Measurements from ENCODE around the gene OR6Q1. TPM values are rescaled to one million over a fixed set of nuclear protein-coding genes. Genes with fewer than 3 reads are reported as not detected.
"Not testable (repeated sequence)": the region's sequence is repeated elsewhere in the genome, so short reads cannot be mapped to it uniquely, and the experiment has no call there.

Gene OR6Q1
- total RNA-seq (2014; rRNA removed; shearing (Covaris generic)), result not detected in 2 replicates

- no peak for DNase-seq (ENCODE audit: low spot score)
Measured at GRCh38 chr11:58030653-58031052, at the start of gene OR6Q1. Gene OR6Q1 (plus strand): TSS chr11:58030953. CDS start chr11:58030953, 0 bp downstream.

- no peak for DNase-seq (ENCODE audit: low spot score)
Measured at GRCh38 chr11:57981536-57981935, 49.2 kb upstream of the OR6Q1 start.

GRCh38 chr11:57982776-57983175, 48.0 kb upstream of the OR6Q1 start:
- no peak for DNase-seq (ENCODE audit: low spot score)

- DNase-seq (ENCODE audit: low spot score), result no peak
Measured at GRCh38 chr11:57983191-57983590, 47.6 kb upstream of the OR6Q1 start.

- DNase-seq (ENCODE audit: low spot score), result not testable (repeated sequence)
Measured at GRCh38 chr11:57999523-57999922, 31.2 kb upstream of the OR6Q1 start.

- not testable (repeated sequence) for DNase-seq (ENCODE audit: low spot score)
Measured at GRCh38 chr11:58000021-58000420, 30.7 kb upstream of the OR6Q1 start.

GRCh38 chr11:58000699-58001098, 30.1 kb upstream of the OR6Q1 start:
- DNase-seq (ENCODE audit: low spot score), result no peak

GRCh38 chr11:58003036-58003435, 27.7 kb upstream of the OR6Q1 start:
- no peak for DNase-seq (ENCODE audit: low spot score)

GRCh38 chr11:58003591-58003990, 27.2 kb upstream of the OR6Q1 start:
- DNase-seq (ENCODE audit: low spot score), result no peak

GRCh38 chr11:58004664-58005063, 26.1 kb upstream of the OR6Q1 start:
- DNase-seq (ENCODE audit: low spot score), result no peak

GRCh38 chr11:58006940-58007339, 23.8 kb upstream of the OR6Q1 start:
- peak; percentile 25 for DNase-seq (ENCODE audit: low spot score)

- DNase-seq (ENCODE audit: low spot score), result no peak
Measured at GRCh38 chr11:58011771-58012170, 19.0 kb upstream of the OR6Q1 start.

GRCh38 chr11:58023435-58023931, 7.3 kb upstream of the OR6Q1 start, which contains the start of gene OR9Q1:
Gene OR9Q1 (plus strand): TSS chr11:58023881. CDS start chr11:58179445, 155,564 bp downstream.
- DNase-seq (ENCODE audit: low spot score), result no peak

GRCh38 chr11:58024601-58025091, 6.1 kb upstream of the OR6Q1 start:
- peak; percentile 95 for DNase-seq (ENCODE audit: low spot score)

- peak; percentile 89 for DNase-seq (ENCODE audit: low spot score)
Measured at GRCh38 chr11:58027341-58027740, 3.4 kb upstream of the OR6Q1 start.

- DNase-seq (ENCODE audit: low spot score), result peak; percentile 78
Measured at GRCh38 chr11:58028687-58029411, 1.9 kb upstream of the OR6Q1 start.

GRCh38 chr11:58034471-58034870, 3.7 kb downstream of the OR6Q1 start:
- no peak for DNase-seq (ENCODE audit: low spot score)

- no peak for DNase-seq (ENCODE audit: low spot score)
Measured at GRCh38 chr11:58039589-58039988, 8.8 kb downstream of the OR6Q1 start.

- DNase-seq (ENCODE audit: low spot score), result no peak
Measured at GRCh38 chr11:58043379-58043778, 12.6 kb downstream of the OR6Q1 start.

- DNase-seq (ENCODE audit: low spot score), result no peak
Measured at GRCh38 chr11:58046231-58046630, 15.5 kb downstream of the OR6Q1 start.

GRCh38 chr11:58047818-58048217, 17.1 kb downstream of the OR6Q1 start:
- DNase-seq (ENCODE audit: low spot score), result no peak

GRCh38 chr11:58055806-58056401, 25.2 kb downstream of the OR6Q1 start:
- no peak for DNase-seq (ENCODE audit: low spot score)

- DNase-seq (ENCODE audit: low spot score), result no peak
Measured at GRCh38 chr11:58057481-58057880, 26.7 kb downstream of the OR6Q1 start.

All from H4 (cell line).